Fibroblast of peridontal ligament (primary cell): ENCODE results near the gene LBP.
A peak's percentile ranks its signal among the peaks of the same experiment; 100 is the strongest.
"Not testable (repeated sequence)": the region's sequence is repeated elsewhere in the genome, so short reads cannot be mapped to it uniquely, and the experiment has no call there.

Experiments
- DNase-seq: peaks from one replicate; pipeline ENCODE4 v3.0.0-alpha.2; 2010; ENCODE audit errors: extremely low read depth

Gene LBP

GRCh38 chr20:38346247-38346651 lies at the start of gene LBP:
Gene LBP (plus strand): TSS chr20:38346482. CDS start chr20:38346517, 35 bp downstream.
- no peak for DNase-seq

DNA sequence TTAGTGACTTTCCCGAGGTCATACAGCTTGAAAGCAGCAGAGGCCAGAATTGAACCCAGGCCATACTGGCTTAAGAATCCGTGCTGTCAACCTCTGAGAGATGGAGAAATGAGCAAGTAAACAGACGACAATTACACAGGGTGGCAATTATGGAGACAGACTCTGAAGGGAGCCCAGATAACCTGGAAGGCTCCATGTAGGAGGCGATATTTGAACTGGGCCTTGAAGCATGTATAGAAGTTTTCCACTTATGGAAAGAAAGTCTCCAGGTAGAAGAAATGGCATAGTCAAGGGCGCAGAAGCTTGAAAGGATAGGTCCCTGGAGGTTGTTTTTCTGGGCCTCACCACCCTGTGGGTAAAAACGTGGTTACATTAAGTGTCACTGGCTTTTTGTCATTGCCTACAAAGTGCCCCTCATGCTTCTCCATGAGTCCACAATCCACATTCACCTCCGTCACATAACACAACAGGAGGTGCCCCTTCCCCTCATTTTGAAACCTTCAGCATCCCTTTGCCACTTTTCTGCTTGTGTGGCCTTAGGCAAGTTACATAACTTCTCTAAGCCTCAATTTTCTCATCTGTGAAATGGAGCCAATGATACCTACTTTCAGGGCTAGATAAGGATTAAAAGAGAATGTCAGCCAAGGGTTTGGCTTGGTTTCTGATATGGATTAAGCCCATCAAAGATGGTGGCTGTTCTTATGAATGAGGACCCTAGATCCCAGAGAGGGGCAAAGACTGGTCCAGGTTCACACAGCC lies 48.2 kb upstream of the LBP start:
- DNase-seq = no peak

GRCh38 chr20:38298768-38299288 lies 47.5 kb upstream of the LBP start:
- DNase-seq = peak; percentile 72

DNA sequence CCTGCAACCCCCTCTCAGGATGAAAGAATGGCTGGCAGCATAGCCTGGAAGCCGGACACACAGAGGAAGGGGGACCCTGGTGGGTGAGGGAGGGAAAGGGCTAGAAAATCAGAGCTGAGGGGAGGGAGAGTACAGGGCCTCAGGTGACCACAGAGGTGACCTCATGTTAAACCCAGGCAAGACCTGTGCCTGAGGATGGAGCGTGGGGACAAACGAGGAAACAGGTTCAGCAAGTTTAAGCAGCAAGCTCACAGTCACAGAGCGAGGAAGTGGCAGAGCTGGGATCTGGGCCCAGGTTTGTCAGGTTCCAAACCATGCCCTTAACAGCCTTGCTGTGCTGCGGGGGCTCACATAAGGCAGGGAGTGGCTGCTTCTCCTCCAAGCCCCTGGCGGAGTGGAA lies 46.3 kb upstream of the LBP start:
- DNase-seq = no peak

DNA sequence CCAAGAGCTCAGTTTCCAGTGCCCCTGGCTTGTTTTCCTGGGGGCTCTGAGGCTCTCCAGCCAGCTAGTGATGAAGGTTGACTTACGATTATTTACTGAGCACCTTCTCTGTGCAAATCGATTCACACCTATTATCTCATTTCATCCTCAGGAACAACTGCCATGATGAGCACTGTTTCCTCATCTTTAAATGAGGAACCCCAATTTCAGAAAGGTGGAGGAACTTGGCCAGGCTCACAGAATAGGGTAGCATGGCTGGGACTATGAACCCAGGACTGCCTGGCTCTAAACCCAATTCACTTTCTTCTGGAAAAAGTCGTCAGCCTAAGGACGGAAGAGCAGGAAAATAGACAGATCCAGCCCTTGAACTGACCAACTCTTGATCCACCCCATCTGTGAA lies 45.8 kb upstream of the LBP start:
- no peak for DNase-seq

DNA sequence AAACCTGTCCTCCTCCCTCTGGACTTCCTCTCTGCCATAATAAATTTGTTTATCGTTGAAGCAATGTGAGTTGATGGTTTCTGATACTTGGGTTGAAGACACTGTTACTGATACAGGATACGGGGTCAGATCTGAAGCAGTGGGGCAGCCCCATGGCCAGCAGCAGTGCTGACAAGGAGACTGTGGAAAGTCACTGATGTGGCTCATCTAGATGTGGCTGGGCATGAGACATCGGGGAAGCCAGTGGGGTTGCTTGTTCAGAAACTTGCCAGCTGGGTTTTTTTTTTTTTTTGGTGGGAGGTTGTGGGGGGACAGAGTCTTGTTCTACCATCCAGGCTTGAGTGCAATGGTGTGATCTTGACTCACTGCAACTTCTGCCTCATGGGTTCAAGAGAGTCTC lies 45.0 kb upstream of the LBP start:
- DNase-seq = no peak

GRCh38 chr20:38302786-38303185 lies 43.5 kb upstream of the LBP start:
- no peak for DNase-seq

DNA sequence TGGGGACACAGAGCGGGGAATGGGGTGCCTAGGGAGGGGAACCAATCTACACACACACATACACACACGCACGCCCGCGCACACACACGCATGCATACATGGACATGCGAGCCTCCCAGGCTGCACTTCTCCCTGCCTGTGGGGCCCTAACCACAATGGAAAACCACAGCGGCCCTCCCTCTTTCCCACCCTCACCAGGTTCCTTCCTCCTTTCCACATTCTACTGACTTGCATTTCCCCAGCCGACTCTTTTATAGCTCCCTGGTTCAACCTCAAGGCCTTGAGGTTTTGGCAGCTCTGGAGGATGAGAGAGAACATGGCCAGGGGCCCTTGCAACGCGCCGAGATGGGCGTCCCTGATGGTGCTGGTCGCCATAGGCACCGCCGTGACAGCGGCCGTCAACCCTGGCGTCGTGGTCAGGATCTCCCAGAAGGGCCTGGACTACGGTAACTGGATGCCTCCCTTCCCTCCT lies 42.3 kb upstream of the LBP start, which contains the start of gene BPI:
Gene BPI (plus strand): TSS at position 249 of the 472 bp plus-strand sequence. CDS start 68 bp downstream, at position 317.
- DNase-seq = peak; percentile 74

- DNase-seq = no peak
Observed at GRCh38 chr20:38304845-38305447, 41.3 kb upstream of the LBP start.

DNA sequence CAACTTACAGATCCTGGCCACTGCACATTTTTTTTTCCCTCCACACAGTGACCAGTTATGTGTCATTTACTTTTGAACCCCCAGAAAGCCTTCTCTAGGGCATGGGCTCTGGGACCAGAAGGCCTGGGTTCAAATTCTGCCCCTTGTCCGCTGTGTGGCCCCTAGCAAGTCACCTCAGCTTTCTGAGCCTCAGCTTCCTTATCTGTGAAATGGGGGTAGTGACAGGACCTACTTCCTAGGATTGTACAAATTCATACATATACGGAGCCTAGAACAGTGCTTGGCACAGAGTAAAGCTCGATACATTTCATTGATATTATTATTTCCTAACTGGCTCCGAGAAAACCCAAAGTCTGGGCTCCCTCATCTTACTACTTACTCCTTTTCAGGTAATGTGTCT lies 40.7 kb upstream of the LBP start:
- DNase-seq = no peak

GRCh38 chr20:38306379-38306778 lies 39.9 kb upstream of the LBP start:
- DNase-seq = no peak

- peak; percentile 57 for DNase-seq
Observed at GRCh38 chr20:38307371-38308046, 38.8 kb upstream of the LBP start.

DNA sequence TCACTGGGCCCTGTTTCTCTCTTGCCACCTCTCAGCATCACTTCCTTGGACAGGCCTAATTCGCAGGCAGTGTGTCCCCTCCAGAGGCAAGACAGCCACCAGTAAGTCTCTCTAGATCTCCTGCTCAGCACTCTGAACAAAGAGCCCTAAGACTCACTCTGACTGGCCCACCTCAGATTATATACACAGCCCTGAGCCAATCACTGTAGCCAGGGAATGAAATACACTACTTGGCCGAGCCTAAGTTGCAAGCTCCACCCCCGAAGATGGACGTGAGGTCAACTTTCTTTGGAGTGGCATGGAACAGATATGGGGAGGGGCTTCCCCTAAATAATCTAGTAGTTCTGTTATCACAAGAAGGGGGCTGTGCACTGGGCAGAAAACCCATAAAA lies 38.2 kb upstream of the LBP start:
- no peak for DNase-seq

DNA sequence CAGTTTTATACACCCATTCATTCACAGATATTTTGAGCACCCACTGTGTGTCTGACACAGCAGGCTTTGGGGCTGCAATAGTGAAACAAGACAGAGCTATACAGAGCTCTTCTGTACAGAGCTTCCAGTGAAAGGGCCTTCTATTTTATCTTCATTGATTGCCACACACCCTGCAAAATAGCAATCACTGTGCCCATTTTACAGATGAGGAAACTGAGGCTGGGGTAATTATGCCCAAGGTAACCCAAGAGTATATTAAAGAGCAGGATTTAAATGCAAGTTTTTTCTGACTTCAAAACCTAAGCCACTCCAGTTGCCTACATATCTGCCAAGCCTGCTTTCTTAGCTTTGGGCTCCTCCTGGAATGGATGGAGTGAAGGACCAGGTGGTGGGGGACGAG lies 37.8 kb upstream of the LBP start:
- no peak for DNase-seq

DNA sequence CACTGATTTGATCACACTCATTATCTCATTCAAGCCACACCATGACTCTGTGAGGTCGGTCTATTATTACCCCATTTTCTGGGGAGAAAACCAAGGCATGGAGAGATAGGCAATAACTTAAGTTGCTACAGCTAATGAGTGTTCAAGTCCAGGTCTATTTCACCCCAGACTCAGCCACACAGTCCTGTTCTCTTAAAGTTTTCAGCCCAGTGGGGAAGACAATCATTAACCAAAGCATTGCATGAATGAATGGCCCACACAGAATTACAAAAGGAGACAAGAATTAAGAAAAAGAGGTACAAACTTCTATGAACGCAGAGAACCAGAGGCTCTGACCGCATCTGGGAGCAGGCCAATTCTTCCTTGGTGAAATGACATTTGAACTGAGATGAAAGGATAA lies 35.2 kb upstream of the LBP start:
- no peak for DNase-seq

GRCh38 chr20:38311491-38311890 lies 34.8 kb upstream of the LBP start:
- no peak for DNase-seq

DNA sequence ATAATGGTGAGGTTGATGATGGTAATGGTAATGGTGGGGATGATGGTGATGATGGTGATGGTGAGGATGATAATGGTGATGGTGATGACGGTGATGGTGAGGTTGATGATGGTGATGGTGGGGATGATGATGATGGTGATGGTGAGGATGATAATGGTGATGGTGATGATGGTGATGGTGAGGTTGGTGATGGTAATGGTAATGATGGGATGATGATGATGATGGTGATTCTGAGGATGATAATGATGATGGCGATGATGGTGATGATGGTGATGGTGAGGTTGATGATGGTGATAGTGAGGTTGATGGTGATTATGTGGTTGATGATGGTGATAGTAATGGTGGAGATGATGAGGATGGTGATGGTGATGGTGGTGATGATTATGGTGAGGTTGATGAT lies 32.6 kb upstream of the LBP start:
- no peak for DNase-seq

DNA sequence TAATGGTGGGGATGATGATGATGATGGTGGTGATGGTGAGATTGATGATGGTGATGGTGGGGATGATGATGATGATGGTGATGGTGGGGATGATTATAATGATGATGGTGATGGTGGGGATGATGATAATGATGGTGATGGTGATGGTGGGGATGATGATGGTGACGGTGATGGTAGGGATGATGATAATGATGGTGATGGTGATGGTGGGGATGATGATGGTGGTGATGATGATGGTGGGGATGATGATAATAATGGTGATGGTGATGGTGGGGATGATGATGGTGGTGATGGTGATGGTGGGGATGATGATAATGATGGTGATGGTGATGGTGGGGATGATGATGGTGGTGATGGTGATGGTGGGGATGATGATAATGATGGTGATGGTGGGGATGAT lies 31.9 kb upstream of the LBP start:
- not testable (repeated sequence) for DNase-seq

DNA sequence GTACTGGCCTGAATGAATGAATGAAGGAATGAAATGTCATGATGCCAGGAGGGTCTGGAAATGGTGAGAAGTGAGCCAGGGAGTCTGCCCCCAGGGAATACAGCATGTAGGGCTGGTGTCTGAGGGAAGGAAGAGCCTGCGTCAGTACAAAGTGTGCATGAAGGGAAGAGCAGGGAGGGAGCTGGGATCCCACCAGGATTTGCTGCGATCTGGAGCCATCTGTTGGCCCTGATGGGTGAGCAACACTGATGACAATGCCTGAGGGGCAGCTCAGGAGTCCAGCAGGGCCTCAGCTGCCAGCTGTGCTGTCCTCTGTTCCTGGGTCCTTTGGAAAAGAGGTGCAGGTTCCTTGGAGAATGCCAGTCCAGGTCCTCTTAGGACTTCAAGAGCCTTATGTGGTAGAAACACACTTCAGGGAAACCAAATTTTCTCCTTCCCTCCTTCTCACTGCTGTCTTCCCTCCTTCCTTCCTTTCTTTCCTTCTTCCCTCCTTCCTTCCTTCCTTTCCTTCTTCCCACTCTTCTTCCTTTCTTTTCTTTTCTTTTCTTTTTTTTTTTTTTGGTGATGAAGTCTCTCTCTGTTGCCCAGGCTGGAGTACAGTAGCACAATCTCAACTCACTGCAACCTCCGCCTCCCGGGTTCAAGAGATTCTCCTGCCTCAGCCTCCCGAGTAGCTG lies 30.9 kb upstream of the LBP start:
- peak; percentile 42 for DNase-seq

GRCh38 chr20:38316341-38316740 lies 29.9 kb upstream of the LBP start:
- no peak for DNase-seq

DNA sequence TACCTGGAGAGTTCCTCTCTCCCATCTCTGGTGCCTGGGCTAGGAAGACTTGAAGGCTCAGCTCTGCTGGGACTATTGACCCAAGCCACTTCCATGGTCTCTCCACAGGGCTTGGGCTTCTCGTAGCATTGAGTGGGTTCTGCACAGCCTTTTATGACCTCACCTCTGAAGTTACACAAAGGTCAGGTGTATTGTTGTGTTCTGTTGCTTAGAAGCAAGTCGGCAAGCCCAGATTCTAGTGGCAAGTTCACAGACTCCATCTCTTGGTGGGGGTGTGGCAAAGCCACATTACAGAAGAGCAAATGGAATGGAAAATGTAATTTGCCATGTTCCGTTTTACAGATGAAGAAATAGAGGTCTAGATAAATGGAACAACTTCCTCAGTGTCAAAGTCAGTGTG lies 28.9 kb upstream of the LBP start:
- DNase-seq = no peak

DNA sequence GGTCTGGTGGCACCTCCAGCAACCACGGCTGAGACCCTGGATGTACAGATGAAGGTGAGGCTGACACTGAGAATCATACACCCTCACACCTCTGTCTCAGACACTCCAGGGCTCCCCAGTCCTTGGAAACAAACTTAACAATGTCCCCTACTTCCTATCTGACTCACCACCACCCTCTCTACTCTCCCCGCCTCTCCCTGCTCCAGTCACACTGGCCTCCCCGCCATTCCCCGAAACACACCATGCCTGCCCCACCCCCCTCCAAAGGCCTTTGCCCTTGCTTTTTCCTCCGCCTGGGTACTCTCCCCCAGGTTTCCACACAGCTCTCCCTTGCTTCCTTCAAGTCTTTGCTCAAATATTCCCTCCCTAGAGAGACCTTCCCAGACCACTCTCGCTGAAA lies 26.1 kb upstream of the LBP start:
- DNase-seq = no peak
